ENCODE measurements around the gene LYST.
"Not testable (repeated sequence)": the region's sequence is repeated elsewhere in the genome, so short reads cannot be mapped to it uniquely, and the experiment has no call there.

The LYST gene

GRCh38 chr1:235649368-235650163 is 217.1 kb downstream of the LYST start, which contains the start of gene GNG4:
Gene GNG4, minus strand, starts transcription at chr1:235649784. Its CDS starts 65,946 bp downstream, at chr1:235583838.
- no peak for DNase-seq

DNA sequence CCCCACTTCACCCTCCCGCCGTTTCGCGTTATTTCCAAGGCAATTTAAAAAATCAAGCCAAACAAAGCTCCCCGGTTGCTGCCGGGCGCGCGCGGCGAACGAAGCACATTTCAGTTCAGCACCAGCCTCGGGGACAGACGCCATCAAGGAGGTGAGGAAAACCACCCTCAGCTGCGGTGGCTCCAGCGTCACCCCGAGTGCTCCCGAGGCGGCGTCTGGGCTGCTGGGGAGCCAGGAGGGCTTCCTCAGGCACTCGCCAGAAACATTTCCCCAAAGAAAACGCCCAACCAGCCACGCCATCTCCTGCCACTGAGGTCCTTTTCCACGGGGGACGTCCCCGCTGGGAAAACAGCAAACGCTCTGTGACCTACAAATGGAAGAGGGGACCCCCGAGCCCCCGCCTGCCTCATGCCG is 217.7 kb downstream of the LYST start:
- DNase-seq, result peak; percentile 46

GRCh38 chr1:235648407-235648907 is 218.2 kb downstream of the LYST start:
- DNase-seq, result no peak

DNA sequence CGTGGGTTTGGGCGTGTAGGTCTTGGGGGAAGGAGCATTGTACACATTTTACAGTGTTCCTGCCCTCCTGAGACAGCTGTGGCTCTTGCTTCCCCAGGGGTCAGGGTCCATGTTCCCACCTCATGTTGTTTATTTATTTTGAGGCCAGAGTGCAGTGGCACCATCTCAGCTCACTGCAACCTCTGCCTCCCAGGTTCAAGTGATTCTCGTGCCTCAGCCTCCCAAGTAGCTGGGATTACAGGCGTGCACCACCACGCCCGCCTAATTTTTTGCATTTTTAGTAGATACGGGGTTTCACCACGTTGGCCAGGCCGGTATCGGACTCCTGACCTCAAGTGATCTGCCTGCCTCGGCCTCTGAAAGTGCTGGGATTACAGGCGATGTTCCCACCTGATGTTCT is 219.2 kb downstream of the LYST start:
- DNase-seq, result not testable (repeated sequence)

DNA sequence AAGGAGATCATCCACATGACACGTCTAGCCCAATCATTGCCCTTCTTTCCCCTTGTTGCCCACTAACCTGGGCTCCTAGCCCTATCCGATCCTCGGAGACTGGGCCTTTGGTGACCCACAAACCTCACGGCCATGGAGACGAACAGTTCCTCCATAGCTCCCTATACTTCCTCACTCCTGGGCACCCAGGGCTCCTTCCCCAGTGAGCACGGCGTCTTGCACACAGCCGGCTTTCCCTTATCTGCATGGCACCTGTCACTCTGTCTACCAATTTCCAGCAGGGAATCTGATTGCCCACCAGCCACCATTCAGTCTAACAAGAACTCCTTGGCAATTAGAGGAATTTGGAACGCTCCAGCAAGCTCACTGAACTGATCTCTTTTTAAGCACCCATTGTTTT is 220.2 kb downstream of the LYST start:
- no peak for DNase-seq

GRCh38 chr1:235644693-235645305 is 221.9 kb downstream of the LYST start:
- no peak for DNase-seq

- DNase-seq, result no peak
These were observed 222.6 kb downstream of the LYST start for GRCh38 chr1:235643837-235644692.

DNA sequence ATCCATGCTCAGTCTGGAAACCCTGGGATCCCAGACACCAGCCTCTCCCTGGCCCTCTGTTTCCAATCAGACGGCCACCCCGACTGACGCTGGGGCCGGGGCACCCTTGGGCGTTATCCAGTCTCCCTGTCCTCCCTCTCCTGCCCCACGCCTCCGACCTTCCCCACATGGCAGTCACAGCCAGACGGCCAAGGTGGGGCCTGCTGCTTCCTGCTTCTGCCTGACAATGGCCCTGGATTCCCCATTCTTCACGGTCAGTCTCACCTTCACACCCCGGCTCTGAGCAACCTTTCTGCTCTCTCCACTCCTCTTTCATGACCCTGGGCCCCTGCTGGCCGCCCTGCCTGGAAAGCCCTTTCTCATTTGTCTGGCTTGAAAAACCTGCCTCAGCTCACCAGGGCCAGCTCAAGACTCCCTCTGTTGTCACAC is 223.7 kb downstream of the LYST start:
- no peak for DNase-seq

- DNase-seq, result peak; percentile 70
These were observed 224.4 kb downstream of the LYST start for GRCh38 chr1:235642011-235642942.

DNA sequence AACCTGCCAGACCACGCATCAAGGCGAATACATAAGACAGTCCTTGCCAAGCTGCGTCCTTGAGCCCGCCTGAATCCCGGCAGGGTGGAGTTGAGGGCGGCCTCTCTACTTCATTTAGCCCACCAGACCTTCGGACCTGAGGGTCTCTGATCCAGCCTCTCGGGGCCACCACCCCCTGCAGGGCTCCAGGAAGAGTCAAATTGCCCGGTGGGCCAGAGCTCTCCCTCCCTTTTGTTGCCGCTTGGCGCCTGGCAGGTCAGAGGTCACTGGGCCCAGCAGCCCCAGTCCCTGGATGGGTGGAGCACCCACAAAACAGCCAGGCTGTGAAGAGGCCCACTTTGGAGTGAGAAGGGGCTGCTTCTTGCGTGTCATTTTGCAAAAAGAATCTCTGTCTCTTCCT is 226.1 kb downstream of the LYST start:
- DNase-seq, result no peak

- no peak for DNase-seq
These were observed 227.2 kb downstream of the LYST start for GRCh38 chr1:235639226-235640205.

- not testable (repeated sequence) for DNase-seq
These were observed 228.1 kb downstream of the LYST start for GRCh38 chr1:235638612-235639011.

DNA sequence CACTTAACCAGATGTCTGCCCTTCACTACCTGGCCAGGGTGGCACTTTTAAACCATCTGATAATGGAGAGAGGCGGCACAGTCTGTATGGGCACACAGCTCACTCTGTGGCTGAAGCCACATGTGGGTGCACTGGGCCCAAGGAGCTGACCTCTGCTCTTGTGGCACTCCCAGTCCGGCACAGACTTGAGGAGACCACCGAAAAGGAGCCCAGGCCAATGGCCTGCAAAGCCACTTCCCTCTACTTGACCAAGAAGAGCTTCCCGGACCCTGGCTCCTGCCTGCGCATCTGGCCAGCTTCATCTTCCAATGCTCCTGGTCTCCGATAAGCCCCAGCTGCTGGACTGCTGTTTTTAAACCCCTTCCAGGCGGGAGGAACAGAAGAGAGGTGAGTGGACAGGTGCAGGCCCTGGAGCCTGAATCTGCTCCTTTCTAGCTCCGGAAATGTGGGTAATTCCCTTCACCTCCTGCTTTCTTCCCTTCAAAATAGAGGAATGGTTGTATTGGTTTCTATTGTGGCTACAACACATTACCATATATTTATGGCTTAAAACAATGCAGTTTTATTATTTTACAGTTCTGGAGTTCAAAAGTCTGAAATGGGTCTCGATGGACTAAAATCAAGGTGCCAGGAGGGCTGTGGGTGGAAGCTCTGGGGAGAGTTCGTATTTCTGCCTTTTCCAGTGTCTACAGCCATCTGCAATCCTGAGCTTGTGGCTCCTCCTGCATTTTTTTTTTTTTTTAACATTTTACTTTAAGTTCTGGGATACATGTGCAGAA is 228.8 kb downstream of the LYST start:
- no peak for DNase-seq

DNA sequence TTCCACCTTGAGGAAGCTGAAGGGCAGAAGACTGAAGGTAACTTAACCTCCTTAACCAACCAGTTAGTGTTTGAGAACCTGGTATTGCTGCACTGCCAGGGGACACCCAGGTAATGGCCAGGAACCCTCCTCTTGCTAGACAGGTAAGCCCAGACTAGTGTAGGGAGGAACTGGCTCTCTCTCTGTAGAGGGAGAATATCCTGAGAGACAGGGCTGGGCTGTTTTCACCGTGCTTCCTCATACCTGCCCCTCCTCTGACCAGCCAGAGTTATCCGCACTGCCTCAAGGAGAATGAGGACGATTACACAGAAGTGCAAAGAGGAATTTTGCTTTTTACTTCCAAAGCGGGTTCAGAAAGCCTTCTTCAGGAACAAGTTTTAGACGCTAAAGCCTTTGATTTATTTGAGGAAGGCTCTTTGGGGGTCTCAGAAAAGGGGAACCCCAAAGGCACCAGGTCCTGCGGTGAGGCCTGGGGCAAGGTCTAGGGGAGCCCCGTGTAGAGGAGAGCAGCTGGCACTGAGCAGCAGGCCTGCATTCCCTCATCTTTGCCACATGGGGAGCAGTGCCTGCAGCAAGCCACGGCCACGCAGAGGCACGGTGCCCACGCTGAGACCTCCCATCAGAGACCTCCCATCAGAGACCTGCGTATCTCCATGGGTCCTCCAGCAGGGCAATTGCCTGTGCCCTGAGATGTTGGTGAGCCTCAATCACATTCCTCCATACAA is 230.6 kb downstream of the LYST start:
- DNase-seq, result no peak

- no peak for DNase-seq
These were observed 234.0 kb downstream of the LYST start for GRCh38 chr1:235632506-235633401.

- no peak for DNase-seq
These were observed 234.9 kb downstream of the LYST start for GRCh38 chr1:235631816-235632215.

DNA sequence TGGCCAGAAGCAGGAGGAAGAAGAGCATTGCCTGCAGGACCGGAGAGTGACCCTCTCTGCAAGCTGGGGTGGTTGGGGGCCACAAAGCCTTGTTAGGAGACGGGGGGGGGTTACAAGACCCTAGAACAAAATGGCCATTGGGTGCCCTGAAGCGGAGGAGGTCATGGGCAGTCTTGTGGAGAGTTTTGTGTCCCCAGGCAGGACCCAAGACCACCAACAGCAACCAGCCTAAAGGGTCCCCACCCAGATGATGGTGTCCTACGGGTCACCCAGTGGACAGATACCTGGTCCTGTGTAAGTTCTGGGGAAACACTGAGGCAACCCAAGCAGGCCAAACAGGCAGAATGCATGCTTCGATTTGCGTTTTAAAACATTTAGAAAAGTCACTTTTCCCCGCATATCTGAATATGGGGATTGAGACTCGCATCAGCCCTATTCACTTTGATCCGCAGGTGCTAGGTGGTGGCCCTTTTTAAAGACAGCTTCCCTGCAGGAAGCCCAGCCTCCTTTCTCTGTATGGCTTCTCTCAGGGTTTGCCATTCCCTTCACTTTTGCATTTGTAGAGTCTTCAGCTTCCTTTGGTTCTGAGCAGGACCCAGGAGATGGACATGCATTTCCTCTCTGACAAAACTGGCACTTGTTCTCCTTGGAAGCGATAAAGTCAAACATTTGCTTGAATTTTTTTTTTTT is 238.2 kb downstream of the LYST start:
- DNase-seq, result no peak

GRCh38 chr1:235625831-235626230 is 240.9 kb downstream of the LYST start:
- DNase-seq, result no peak
